Liver (tissue), 3 donors: ENCODE data around the gene RTN4.

Source experiments
- EGR1 ChIP-seq, 2 donors: IDR thresholded peaks; 2 replicates each; pipeline ENCODE4 v1.6.1; 2016 to 2018; ENCODE audit warnings: antibody characterized with exemption in 2 of 2, low read depth in 2 of 2
- FOXA1 ChIP-seq: IDR thresholded peaks from 2 replicates; pipeline ENCODE4 v1.6.1; 2016; ENCODE audit warnings: antibody characterized with exemption
- GABPA ChIP-seq, 2 donors: IDR thresholded peaks in 1 of 2; conservative IDR thresholded peaks in 1 of 2; 2 replicates each; pipeline ENCODE4 v1.6.1; 2016; ENCODE audit warnings: antibody characterized with exemption in 2 of 2, mild to moderate bottlenecking in 1 of 2, moderate library complexity in 1 of 2
- NR2F2 ChIP-seq: IDR thresholded peaks from 2 replicates; pipeline ENCODE4 v1.6.1; 2016; ENCODE audit warnings: antibody characterized with exemption
- SP1 ChIP-seq: IDR thresholded peaks from 2 replicates; pipeline ENCODE4 v1.6.1; 2018; ENCODE audit warnings: antibody characterized with exemption, mild to moderate bottlenecking
- TAF1 ChIP-seq: conservative IDR thresholded peaks from 2 replicates; pipeline ENCODE4 v1.6.1; 2016; ENCODE audit warnings: antibody characterized with exemption, mild to moderate bottlenecking
- YY1 ChIP-seq: IDR thresholded peaks from 2 replicates; pipeline ENCODE4 v1.6.1; 2016; ENCODE audit warnings: antibody characterized with exemption, mild to moderate bottlenecking
- TF ChIP-seq, protein P1 (sequence below): IDR thresholded peaks from 2 replicates; pipeline ENCODE4 v1.6.1; 2016; ENCODE audit warnings: antibody characterized with exemption
- TF ChIP-seq, protein P2 (sequence below): fragments of 150-350 bp; IDR thresholded peaks from 2 replicates; pipeline ENCODE4 v1.5.1; 2017; ENCODE audit warnings: improper control_type of control experiment, low read depth, low read length; ENCODE audit not compliant: missing input control
- TF ChIP-seq, protein P3 (sequence below): IDR thresholded peaks from 2 replicates; pipeline ENCODE4 v1.6.1; 2016; ENCODE audit warnings: antibody characterized with exemption, mild to moderate bottlenecking
- TF ChIP-seq, protein P4 (sequence below): IDR thresholded peaks from 2 replicates; pipeline ENCODE4 v1.6.1; 2016; ENCODE audit warnings: antibody characterized with exemption
- donor health status: healthy.
- donor health status: healthy.

DNA sequence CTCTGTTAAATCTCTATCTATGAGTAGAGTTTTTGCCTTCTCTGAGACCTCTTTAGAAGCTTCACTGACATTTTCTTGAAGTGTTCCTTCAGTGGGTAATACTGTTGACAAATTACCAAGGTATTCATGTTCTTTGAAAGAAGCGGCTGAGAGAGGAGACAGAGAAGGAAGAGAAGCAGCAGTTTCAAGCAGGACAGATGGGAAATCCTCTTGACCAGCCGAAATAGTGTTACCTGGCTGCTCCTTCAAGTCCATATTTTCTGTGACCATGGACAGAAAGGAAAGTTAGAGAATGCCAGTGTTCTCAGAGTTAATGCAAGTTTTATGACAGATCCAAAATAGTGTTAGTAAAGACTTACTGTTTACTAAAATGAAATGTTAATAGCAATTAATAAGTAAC is 23.0 kb downstream of the RTN4 start:
- TF ChIP-seq, protein P1, sequence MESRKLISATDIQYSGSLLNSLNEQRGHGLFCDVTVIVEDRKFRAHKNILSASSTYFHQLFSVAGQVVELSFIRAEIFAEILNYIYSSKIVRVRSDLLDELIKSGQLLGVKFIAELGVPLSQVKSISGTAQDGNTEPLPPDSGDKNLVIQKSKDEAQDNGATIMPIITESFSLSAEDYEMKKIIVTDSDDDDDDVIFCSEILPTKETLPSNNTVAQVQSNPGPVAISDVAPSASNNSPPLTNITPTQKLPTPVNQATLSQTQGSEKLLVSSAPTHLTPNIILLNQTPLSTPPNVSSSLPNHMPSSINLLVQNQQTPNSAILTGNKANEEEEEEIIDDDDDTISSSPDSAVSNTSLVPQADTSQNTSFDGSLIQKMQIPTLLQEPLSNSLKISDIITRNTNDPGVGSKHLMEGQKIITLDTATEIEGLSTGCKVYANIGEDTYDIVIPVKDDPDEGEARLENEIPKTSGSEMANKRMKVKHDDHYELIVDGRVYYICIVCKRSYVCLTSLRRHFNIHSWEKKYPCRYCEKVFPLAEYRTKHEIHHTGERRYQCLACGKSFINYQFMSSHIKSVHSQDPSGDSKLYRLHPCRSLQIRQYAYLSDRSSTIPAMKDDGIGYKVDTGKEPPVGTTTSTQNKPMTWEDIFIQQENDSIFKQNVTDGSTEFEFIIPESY, result no peak
- TF ChIP-seq, protein P2, sequence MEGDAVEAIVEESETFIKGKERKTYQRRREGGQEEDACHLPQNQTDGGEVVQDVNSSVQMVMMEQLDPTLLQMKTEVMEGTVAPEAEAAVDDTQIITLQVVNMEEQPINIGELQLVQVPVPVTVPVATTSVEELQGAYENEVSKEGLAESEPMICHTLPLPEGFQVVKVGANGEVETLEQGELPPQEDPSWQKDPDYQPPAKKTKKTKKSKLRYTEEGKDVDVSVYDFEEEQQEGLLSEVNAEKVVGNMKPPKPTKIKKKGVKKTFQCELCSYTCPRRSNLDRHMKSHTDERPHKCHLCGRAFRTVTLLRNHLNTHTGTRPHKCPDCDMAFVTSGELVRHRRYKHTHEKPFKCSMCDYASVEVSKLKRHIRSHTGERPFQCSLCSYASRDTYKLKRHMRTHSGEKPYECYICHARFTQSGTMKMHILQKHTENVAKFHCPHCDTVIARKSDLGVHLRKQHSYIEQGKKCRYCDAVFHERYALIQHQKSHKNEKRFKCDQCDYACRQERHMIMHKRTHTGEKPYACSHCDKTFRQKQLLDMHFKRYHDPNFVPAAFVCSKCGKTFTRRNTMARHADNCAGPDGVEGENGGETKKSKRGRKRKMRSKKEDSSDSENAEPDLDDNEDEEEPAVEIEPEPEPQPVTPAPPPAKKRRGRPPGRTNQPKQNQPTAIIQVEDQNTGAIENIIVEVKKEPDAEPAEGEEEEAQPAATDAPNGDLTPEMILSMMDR, result no peak
- TF ChIP-seq YY1 (no peak), TAF1 (no peak), EGR1 (IDR thresholded peaks at IDR 0.05; ENCODE audit: low read depth in 2 of 2) (no peak), SP1 (no peak), GABPA (IDR thresholded peaks at IDR 0.05 in 1 of 2, conservative IDR thresholded peaks at IDR 0.05 in 1 of 2) (no peak), NR2F2 (no peak), FOXA1 (no peak)
- TF ChIP-seq, protein P3, sequence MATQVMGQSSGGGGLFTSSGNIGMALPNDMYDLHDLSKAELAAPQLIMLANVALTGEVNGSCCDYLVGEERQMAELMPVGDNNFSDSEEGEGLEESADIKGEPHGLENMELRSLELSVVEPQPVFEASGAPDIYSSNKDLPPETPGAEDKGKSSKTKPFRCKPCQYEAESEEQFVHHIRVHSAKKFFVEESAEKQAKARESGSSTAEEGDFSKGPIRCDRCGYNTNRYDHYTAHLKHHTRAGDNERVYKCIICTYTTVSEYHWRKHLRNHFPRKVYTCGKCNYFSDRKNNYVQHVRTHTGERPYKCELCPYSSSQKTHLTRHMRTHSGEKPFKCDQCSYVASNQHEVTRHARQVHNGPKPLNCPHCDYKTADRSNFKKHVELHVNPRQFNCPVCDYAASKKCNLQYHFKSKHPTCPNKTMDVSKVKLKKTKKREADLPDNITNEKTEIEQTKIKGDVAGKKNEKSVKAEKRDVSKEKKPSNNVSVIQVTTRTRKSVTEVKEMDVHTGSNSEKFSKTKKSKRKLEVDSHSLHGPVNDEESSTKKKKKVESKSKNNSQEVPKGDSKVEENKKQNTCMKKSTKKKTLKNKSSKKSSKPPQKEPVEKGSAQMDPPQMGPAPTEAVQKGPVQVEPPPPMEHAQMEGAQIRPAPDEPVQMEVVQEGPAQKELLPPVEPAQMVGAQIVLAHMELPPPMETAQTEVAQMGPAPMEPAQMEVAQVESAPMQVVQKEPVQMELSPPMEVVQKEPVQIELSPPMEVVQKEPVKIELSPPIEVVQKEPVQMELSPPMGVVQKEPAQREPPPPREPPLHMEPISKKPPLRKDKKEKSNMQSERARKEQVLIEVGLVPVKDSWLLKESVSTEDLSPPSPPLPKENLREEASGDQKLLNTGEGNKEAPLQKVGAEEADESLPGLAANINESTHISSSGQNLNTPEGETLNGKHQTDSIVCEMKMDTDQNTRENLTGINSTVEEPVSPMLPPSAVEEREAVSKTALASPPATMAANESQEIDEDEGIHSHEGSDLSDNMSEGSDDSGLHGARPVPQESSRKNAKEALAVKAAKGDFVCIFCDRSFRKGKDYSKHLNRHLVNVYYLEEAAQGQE, result no peak
- TF ChIP-seq, protein P4, sequence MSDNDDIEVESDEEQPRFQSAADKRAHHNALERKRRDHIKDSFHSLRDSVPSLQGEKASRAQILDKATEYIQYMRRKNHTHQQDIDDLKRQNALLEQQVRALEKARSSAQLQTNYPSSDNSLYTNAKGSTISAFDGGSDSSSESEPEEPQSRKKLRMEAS, result no peak
